Testis (tissue), 2 donors: ENCODE results near the gene MIER3.

Experiments
- POLR2A ChIP-seq: fragments of 450-650 bp; IDR thresholded peaks from one replicate; pipeline ENCODE4 v1.6.1; 2017; ENCODE audit warnings: antibody characterized with exemption, mild to moderate bottlenecking, moderate library complexity
- TF ChIP-seq, protein P1 (sequence below), 3 experiments: fragments of 450-650 bp in 2 of 3; fragments of 200-600 bp in 1 of 3; sonication (generic) in 1 of 3; IDR thresholded peaks; one replicate each; pipeline ENCODE4 v1.5.1; 2016 to 2019; ENCODE audit warnings: antibody characterized with exemption in 3 of 3, mild to moderate bottlenecking in 2 of 3, moderate library complexity in 1 of 3

DNA sequence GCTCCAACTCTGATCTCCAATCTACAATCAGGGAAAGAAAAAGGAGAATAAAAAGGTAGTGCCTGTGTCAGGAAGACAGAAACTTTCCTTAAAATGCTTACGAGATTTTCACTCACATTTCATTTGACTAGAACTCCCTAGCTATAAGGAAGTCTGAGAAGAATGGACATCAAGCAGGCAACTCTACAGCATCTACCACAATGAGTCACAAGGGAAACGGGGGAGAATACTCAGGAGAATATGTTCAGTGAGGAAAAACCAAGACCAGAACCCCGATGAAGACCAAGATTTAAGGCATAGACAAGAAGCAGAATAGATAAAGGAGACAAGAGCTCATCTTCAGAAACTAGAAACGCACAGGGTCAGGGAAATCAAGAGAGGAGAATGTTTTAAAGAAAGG is 51.5 kb downstream of the MIER3 start:
- TF ChIP-seq, protein P1, sequence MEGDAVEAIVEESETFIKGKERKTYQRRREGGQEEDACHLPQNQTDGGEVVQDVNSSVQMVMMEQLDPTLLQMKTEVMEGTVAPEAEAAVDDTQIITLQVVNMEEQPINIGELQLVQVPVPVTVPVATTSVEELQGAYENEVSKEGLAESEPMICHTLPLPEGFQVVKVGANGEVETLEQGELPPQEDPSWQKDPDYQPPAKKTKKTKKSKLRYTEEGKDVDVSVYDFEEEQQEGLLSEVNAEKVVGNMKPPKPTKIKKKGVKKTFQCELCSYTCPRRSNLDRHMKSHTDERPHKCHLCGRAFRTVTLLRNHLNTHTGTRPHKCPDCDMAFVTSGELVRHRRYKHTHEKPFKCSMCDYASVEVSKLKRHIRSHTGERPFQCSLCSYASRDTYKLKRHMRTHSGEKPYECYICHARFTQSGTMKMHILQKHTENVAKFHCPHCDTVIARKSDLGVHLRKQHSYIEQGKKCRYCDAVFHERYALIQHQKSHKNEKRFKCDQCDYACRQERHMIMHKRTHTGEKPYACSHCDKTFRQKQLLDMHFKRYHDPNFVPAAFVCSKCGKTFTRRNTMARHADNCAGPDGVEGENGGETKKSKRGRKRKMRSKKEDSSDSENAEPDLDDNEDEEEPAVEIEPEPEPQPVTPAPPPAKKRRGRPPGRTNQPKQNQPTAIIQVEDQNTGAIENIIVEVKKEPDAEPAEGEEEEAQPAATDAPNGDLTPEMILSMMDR (IDR thresholded peaks at IDR 0.05), result no peak
- no peak for TF ChIP-seq POLR2A
